Choroid plexus epithelial cell (primary cell): Measurements from ENCODE around the gene SEMG2.

ENCODE experiments used
- DNase-seq: peaks from one replicate; pipeline ENCODE4 v3.0.0-alpha.2; 2010; ENCODE audit warnings: low read depth
- H3K4me3 ChIP-seq: 2 replicates; pipeline ENCODE4 v1.5.1; 2011; ENCODE audit warnings: low read depth, mild to moderate bottlenecking, control low read depth, low read length, moderate library complexity
- TF ChIP-seq, protein P1 (sequence below): conservative IDR thresholded peaks from 2 replicates; pipeline ENCODE4 v1.5.1; 2011; ENCODE audit warnings: low read depth, mild to moderate bottlenecking, control low read depth, inconsistent platforms, low read length, moderate library complexity

Gene SEMG2

DNA sequence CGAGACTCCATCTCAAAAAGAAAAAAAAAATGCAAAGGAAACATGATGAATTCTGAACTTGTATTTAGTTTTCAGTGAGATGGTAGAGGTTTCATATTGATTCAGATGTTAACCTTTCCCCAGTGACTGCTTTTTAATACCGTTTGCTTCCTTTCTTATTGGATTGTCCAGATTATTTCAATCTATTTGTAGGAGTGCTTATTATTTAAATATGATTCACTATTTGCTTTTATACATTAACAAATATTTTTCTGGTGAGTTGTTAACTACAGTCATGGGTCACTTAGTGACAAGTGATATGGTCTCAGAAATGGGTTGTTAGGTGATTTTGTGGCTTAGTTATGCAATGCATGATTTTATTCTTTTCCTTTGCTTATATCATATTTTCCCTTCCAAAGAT lies 38.1 kb upstream of the SEMG2 start:
- TF ChIP-seq, protein P1, sequence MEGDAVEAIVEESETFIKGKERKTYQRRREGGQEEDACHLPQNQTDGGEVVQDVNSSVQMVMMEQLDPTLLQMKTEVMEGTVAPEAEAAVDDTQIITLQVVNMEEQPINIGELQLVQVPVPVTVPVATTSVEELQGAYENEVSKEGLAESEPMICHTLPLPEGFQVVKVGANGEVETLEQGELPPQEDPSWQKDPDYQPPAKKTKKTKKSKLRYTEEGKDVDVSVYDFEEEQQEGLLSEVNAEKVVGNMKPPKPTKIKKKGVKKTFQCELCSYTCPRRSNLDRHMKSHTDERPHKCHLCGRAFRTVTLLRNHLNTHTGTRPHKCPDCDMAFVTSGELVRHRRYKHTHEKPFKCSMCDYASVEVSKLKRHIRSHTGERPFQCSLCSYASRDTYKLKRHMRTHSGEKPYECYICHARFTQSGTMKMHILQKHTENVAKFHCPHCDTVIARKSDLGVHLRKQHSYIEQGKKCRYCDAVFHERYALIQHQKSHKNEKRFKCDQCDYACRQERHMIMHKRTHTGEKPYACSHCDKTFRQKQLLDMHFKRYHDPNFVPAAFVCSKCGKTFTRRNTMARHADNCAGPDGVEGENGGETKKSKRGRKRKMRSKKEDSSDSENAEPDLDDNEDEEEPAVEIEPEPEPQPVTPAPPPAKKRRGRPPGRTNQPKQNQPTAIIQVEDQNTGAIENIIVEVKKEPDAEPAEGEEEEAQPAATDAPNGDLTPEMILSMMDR: no peak
- H3K4me3 ChIP-seq: no peak overlapping the region
- DNase-seq: no peak

DNA sequence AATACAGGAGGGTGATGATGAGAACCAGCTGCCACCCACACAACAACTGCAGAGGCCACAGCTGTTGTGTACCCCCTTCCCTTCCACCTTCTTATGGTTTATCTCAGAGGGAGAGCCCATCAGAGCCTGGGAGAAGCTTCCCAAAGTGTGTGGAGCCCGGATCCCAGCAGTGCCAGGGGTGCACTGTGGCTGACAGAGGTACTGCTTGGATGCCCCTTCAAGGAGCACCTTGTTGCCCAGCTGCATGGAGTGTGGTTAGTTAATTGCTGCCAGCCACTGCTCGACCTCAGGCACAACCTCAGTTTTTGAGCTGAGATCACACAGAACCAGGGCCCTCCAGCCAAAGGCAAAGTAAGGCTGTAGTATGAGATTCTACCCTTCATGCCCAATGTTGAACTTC lies 33.5 kb upstream of the SEMG2 start:
- no peak overlapping the region for H3K4me3 ChIP-seq
- TF ChIP-seq, protein P1: no peak
- no peak for DNase-seq

DNA sequence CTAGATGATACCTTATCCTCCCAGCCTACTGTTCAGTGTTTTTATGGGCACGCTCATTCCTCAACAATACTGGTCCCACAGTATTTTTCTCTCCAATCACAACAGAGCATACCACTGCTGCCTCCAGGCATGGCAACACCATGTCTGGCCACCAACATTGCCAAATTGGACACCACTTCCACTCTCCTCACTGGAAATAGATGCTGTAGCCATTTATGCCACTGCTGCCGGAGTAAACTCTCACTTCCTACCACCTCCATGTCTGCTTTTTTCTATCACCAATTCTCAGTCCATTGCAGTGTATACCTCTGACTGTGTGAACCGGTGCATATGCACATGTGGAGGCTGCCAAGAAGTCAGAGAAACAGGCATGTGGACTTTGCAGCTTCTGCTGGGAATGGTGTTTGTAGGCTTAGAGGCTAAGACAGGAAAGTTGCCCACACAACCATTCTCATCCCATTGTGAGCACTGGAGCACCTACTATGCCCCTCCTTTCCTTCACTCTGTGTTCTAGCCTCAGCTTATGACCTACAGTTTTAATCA lies 32.0 kb upstream of the SEMG2 start:
- H3K4me3 ChIP-seq: no peak overlapping the region
- TF ChIP-seq, protein P1: no peak
- no peak for DNase-seq

DNA sequence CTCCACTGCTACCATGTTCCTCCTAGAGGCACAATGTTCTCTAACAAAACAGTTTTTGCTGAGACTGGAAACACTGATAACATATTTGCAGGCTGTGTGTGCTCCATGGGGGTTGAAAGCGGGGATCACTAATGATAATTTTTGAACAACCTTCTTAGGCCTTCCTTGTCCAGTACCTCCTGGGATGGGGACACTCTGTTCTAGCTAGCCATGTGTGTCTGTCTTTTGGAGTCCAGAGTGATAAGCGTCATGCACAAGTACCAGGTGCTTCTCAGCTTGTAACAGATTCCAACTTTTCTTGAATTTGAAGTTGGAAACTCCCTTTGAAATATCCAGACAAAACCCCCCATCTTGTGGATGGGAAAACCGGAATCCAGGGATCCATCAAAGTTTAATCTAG lies 31.3 kb upstream of the SEMG2 start:
- H3K4me3 ChIP-seq: no peak overlapping the region
- TF ChIP-seq, protein P1: no peak
- DNase-seq: no peak

DNA sequence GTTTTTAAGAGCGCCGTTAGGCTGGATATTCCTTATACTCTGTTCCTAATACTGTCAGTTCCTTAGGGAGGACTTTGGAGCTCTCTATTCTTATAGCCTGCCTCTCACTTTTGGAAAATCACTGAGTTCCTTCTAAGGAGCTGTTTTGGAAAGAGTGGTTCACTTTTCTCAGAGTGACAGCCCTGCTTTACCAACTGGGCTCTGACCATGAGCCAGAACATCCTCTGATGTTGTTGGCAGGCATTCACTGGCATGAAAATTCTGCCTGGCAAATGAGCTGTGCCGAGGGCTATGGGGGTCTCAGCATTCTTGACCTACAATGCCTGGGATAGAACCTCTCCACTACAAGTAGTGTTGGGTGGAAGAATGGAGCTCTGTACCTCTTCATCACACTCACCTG lies 29.2 kb upstream of the SEMG2 start:
- no peak for DNase-seq
- TF ChIP-seq, protein P1: no peak
- H3K4me3 ChIP-seq: no peak overlapping the region

DNA sequence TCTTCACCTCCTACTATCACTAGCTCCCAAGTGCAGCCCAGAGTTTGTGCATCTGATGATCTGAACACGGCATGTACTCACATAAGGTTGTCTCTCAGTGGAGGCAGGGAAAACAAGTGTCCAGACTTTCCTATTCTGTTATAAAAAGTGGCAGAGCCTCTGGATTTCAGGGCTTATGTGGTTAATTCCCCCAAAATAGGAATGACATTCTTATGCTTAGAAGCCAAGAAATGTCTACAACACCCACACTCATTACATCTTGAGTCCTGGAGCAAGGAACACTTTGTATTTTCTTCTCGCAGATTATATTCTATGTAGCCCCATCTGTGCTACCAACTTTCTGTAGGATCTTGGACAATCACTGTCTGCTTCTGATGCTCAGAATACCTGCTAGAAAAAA lies 27.8 kb upstream of the SEMG2 start:
- no peak for DNase-seq
- TF ChIP-seq, protein P1: no peak
- H3K4me3 ChIP-seq: no peak overlapping the region

DNA sequence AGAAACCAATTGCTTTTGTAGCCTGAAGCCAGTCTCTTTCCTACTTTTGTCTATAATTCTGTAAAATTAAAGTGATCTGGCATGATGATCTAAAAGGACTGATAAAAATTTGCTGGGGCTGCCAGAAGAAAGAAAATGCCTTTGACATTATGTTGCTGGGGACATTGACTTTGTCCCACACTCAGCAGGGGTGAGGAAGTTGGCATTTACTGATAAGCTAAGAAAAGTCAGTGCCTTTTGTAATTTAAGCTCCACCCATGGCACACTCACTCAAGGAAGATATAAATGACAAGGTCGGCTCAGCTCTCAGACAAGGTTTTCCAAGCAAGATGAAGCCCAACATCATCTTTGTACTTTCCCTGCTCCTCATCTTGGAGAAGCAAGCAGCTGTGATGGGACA lies 14.4 kb upstream of the SEMG2 start, which contains the start of gene SEMG1:
SEMG1 (plus strand) TSS at position 309 of the 400 bp plus-strand sequence; CDS start at position 330, 21 bp downstream.
- no peak for DNase-seq
- TF ChIP-seq, protein P1: no peak
- no peak within 1 kb of the TSS for H3K4me3 ChIP-seq
